ENCODE measurements around the gene YDJC. TPM values are rescaled to one million over a fixed set of nuclear protein-coding genes. Genes with fewer than 3 reads are reported as not detected.
"Not testable (repeated sequence)": the region's sequence is repeated elsewhere in the genome, so short reads cannot be mapped to it uniquely, and the experiment has no call there.

YDJC gene
- total and polyA plus RNA-seq, 2 of the 8 experiments (the other 6 are each of a cell fraction or from before 2014, with no cell fraction given), result 36.7 to 45.2 TPM

DNA sequence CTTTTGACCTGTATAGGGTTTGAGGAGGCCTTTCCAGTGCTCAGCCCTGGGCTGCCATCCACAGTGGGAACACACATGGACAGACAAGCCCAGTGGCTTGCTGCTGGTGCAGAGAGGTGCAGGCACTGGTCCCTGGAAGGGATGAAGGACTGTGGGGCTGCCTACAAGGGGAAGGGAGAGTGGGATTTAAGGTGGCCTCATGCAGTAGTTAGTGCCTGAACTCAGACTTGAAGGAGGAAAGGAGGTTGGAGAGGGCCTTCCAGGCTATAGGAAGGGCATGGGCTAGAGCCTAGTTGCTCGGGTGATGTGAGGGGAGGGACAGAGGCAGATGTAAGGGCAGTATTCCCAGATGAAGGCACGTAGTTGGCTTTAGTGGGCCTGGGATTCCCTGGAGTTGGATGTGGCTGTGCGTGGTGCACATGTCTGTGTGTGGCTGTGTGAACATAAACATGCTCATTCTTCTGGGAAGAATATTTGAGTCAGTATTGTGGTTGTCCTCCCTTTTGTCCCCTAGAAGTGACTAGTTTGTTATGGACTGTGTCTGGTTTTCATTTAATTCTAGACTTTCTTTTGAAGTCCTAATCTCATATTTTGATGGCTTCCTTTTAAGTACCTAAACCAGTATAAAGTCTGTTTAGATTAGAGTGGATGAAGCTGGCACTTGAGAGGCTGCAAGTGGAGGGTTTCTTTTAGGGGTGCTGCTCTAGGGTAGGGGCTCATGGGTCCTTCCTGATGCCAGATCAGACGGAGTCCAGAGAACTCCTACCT is 18.4 kb downstream of the YDJC start (continued):
- no peak for TF ChIP-seq EZH2 (IDR thresholded peaks at IDR 0.05; ENCODE audit: low read depth, low read length, severe bottlenecking)

DNA sequence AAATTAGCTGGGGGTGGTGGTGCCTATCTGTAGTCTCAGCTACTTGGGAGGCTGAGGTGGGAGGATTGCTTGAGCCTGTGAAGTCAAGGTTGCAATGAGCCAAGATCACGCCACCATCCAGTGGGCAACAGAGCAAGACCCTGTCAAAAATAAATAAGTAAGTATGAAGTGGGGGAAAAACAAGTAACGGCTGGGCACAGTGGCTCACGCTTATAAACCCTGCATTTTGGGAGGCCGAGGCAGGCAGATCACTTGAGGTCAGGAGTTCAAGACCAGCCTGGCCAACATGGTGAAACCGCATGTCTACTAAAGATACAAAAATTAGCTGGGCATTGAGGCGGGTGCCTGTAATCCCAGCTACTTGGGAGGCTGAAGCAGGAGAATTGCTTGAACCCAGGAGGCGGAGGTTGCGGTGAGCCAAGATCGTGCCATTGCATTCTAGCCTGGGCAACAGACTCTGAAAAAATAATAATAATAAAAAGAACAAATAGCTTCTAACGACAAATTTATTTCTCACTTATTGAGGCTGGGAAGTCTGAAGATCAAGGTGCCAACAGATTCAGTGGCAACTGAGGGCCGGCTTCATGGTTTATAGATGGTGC is 20.2 kb downstream of the YDJC start:
- H3K23me2 ChIP-seq (ENCODE audit: low read depth, low read length); H3K9ac ChIP-seq (replicated peaks in 1 of 4; ENCODE audit: extremely low read depth in 1 of 4, low read depth in 3 of 4, low read length in 3 of 4); H3K4me3 ChIP-seq (ENCODE audit: extremely low read depth in 1 of 4, insufficient read depth in 2 of 4, low read depth in 3 of 4, low read length in 4 of 4); H2AK5ac ChIP-seq (ENCODE audit: low read depth, low read length); H4K91ac ChIP-seq (replicated peaks; ENCODE audit: insufficient read length, low read length); H2AFZ ChIP-seq (ENCODE audit: low read length); H2BK12ac ChIP-seq (ENCODE audit: low read depth, low read length); H4K8ac ChIP-seq (ENCODE audit: extremely low read depth, insufficient read depth, low read length); H3K9me3 ChIP-seq (ENCODE audit: insufficient read depth in 2 of 2, low read depth in 1 of 2, low read length in 1 of 2); H2BK5ac ChIP-seq (ENCODE audit: low read depth, low read length); POLR2A ChIA-PET (ENCODE audit: partially characterized antibody); H4K5ac ChIP-seq (ENCODE audit: insufficient read length, low read depth, low read length); FAIRE-seq; H3K14ac ChIP-seq (ENCODE audit: insufficient read length); H3K27me3 ChIP-seq (replicated peaks in 1 of 4; ENCODE audit: control insufficient read depth in 3 of 4, extremely low read depth in 1 of 4, insufficient read depth in 3 of 4, low read length in 3 of 4); H3K4me1 ChIP-seq (replicated peaks in 1 of 4; ENCODE audit: control insufficient read depth in 3 of 4, insufficient read depth in 4 of 4, low read length in 3 of 4); H2BK20ac ChIP-seq (ENCODE audit: low read length); H3K56ac ChIP-seq (replicated peaks; ENCODE audit: insufficient read length, low read depth, low read length); H3K4me2 ChIP-seq (ENCODE audit: insufficient read depth in 1 of 2, low read depth in 2 of 2, low read length in 2 of 2); H3K23ac ChIP-seq (ENCODE audit: insufficient read length); DNase-seq (ENCODE audit: low read depth in 1 of 2, low spot score in 2 of 2); H3K27ac ChIP-seq (ENCODE audit: low read depth, low read length); H2BK120ac ChIP-seq (replicated peaks; ENCODE audit: low read depth, low read length); H2BK15ac ChIP-seq (ENCODE audit: low read length); H3K18ac ChIP-seq (ENCODE audit: extremely low read depth, low read length); H3K4ac ChIP-seq (replicated peaks; ENCODE audit: insufficient read length, low read depth, low read length): not testable (repeated sequence)
- H3K79me1 ChIP-seq (ENCODE audit: low read depth, low read length), result peaks cover 17% of the 10 kb centered on the region
- H3K36me3 ChIP-seq (ENCODE audit: control insufficient read depth in 2 of 4, insufficient read depth in 4 of 4, low read length in 3 of 4), result peaks cover 6 to 26% (median 12%) of the 10 kb centered on the region in 4 experiments; a peak in 7 of 8 replicates
- H3K79me2 ChIP-seq (ENCODE audit: control insufficient read depth in 1 of 2, insufficient read depth in 2 of 2, low read length in 2 of 2), result peaks cover 6 to 62% of the 10 kb centered on the region in 2 experiments
- 92% methylated on average over 10 of the region's 11 CpGs; no CpG with 5 or more reads in 1 of the 2 experiments for WGBS, 2 experiments (ENCODE audit: extremely low coverage in 1 of 2, insufficient coverage in 1 of 2, insufficient read length in 1 of 2, insufficient replicate concordance in 2 of 2, low coverage in 1 of 2, low lambda C conversion rate in 2 of 2, missing lambda C conversion rate in 1 of 2)
- H4K20me1 ChIP-seq (replicated peaks in 1 of 2; ENCODE audit: control insufficient read depth in 1 of 2, insufficient read depth in 2 of 2, low read length in 2 of 2), result peaks cover 17 to 31% of the 10 kb centered on the region in 2 experiments
- CTCF ChIA-PET (ENCODE audit: partially characterized antibody), result interaction anchor here (1.1 to 6.6 kb wide), 6 partner anchors 11 to 37 kb away, joined by 3 to 35 read pairs (median 8); partner anchors contain the start of gene YDJC

Measured in H1 (cell line).